Osteocyte (in vitro differentiated cells): ENCODE data around the gene C1orf115. TPM values are rescaled to one million over a fixed set of nuclear protein-coding genes. Genes with fewer than 3 reads are reported as not detected.
"Not testable (repeated sequence)": the region's sequence is repeated elsewhere in the genome, so short reads cannot be mapped to it uniquely, and the experiment has no call there.

ENCODE experiments used
- DNase-seq: peaks from one replicate; pipeline ENCODE4 v3.0.0; 2021; ENCODE audit warnings: mixed read lengths; ENCODE audit not compliant: unreplicated experiment; ENCODE audit errors: extremely low spot score
- H3K27ac Mint-ChIP-seq: one replicate; pipeline ENCODE4 v1.8.0; 2021; ENCODE audit warnings: mild to moderate bottlenecking, mixed read lengths; ENCODE audit not compliant: unreplicated experiment
- H3K27me3 Mint-ChIP-seq: one replicate; pipeline ENCODE4 v1.8.0; 2021; ENCODE audit warnings: mixed read lengths; ENCODE audit not compliant: unreplicated experiment
- H3K36me3 Mint-ChIP-seq: one replicate; pipeline ENCODE4 v1.8.0; 2021; ENCODE audit warnings: mixed read lengths; ENCODE audit not compliant: unreplicated experiment
- H3K4me1 Mint-ChIP-seq: one replicate; pipeline ENCODE4 v1.8.0; 2021; ENCODE audit warnings: mixed read lengths; ENCODE audit not compliant: unreplicated experiment
- H3K4me3 Mint-ChIP-seq: one replicate; pipeline ENCODE4 v1.8.0; 2021; ENCODE audit warnings: mild to moderate bottlenecking, moderate library complexity, mixed read lengths; ENCODE audit not compliant: unreplicated experiment
- H3K9me3 Mint-ChIP-seq: one replicate; pipeline ENCODE4 v1.8.0; 2021; ENCODE audit warnings: mixed read lengths; ENCODE audit not compliant: unreplicated experiment
- CTCF ChIP-seq: fragments of 200-600 bp; sonication (generic); IDR thresholded peaks from 2 replicates; pipeline ENCODE4 v1.5.0; 2021; ENCODE audit warnings: antibody characterized with exemption, mild to moderate bottlenecking, moderate library complexity
- total RNA-seq: library from RNA; stranded (reverse); gene quantifications from 2 replicates; pipeline ENCODE4 v1.2.1, GENCODE V29; 2021

C1orf115 gene
- total RNA-seq, 1 donor from 2014 or later = 5.6 TPM

DNA sequence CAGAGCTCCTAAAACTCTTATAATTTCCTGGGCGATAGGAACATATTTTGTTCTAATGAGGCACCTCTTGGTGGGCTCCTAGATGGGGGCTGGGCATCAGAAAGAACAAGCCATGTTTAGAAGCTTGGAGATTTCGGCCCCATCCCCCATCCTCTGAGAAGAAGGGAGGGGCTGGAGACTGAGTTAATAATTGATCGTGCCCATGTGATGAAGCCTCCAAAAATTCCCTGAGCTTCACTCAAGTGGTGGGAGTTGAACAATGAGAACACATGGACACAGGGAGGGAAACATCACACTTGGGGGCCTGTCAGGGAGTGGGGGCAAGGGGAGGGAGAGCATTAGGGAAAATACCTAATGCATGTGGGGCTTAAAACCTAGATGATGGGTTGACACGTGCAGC is 18.1 kb downstream of the C1orf115 start:
- H3K27ac Mint-ChIP-seq = no peak overlapping the region
- no peaks in the 10 kb centered on the region for H3K36me3 Mint-ChIP-seq
- peaks cover 5% of the 10 kb centered on the region for H3K4me1 Mint-ChIP-seq
- TF ChIP-seq CTCF = no peak
- no peak for DNase-seq
- H3K4me3 Mint-ChIP-seq = no peak overlapping the region
- no peaks in the 10 kb centered on the region for H3K9me3 Mint-ChIP-seq
- no peaks in the 10 kb centered on the region for H3K27me3 Mint-ChIP-seq

DNA sequence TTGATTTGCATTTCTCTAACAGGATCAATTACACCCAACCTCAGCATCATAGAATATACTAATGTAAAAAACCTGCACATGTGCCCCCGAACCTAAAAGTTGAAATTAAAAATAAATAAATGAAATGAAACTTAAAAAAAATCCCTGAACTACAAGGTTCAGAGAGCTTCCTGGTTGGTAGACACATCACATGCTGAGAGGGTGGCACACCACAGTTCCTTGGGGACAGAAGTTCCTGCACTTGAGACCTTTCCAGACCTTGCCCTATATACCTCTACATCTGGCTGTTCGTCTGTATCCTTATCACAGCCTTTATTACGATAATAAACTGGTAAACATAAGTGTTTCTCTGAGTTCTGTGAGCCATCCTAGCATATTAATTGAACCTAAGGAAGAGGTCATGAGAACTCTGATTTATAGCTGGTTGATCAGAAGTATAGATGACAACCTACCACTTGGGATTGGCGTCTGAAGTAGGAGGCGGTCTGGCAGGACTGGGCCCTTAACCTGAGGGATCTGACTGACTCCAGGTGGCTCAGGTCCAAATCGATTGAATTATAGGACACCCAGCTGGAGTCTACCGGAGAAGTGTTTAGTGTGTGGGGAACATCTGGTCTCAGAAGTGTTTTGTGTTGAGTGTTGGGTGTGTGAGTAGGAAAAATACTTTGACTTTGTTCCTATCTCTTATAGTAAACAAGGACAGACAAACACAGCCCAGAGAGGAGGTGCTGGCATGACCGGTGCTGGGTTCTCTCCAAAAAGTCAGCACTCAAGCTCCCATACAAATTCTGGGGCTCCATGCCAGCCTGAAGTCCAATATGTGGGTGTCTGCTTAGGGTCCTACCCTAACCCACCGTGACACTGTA is 19.0 kb downstream of the C1orf115 start:
- DNase-seq = no peak
- Mint-ChIP-seq H3K9me3 (no peaks in the 10 kb centered on the region), H3K27ac (no peak overlapping the region), H3K4me1 (peaks cover 5% of the 10 kb centered on the region), H3K36me3 (no peaks in the 10 kb centered on the region), H3K4me3 (no peak overlapping the region), H3K27me3 (no peaks in the 10 kb centered on the region)
- TF ChIP-seq CTCF = no peak

GRCh38 chr1:220710333-220710732 is 20.2 kb downstream of the C1orf115 start:
- Mint-ChIP-seq H3K27me3 (peaks cover 8% of the 10 kb centered on the region), H3K36me3 (no peaks in the 10 kb centered on the region), H3K4me3 (no peak overlapping the region), H3K4me1 (peaks cover 5% of the 10 kb centered on the region), H3K9me3 (no peaks in the 10 kb centered on the region), H3K27ac (no peak overlapping the region)
- no peak for TF ChIP-seq CTCF
- DNase-seq = no peak

DNA sequence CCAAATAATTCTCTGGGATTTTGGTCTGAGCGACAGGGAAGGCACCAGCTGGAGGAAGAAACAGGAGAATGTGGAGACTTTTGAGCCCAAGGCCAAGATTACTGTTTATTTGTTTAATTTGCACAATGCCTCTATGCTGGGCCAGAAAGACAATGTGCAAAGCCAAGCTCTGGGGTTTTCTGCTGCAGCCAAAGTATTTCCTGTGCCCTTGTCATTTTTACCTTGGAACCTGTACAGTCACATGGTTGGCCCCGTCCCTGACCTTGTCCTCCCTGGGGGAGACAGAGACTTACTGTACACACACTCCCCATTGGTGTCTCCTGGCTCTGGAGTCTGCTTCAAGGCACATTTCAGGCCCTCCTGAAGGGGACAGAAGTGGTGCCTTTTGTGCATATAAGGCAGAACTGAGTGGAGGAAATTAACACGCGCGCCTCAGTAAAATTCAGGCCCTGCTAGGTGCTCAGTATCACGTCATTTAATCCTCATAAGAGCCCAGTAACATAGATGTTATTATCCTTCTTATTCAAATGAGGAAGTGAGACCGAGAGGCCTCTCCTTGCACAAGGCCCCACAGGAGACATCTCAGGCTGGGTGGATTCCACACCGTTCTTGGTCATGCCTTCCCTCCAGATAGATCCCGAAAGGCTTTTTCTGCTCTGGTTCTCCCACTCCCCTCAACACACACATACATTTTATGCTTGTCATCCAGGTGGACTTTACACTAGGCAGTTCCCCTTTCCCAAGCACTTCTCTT is 21.1 kb downstream of the C1orf115 start:
- DNase-seq = no peak
- Mint-ChIP-seq H3K36me3 (no peaks in the 10 kb centered on the region), H3K9me3 (peaks cover 8% of the 10 kb centered on the region), H3K27me3 (peaks cover 12% of the 10 kb centered on the region), H3K4me1 (peaks cover 5% of the 10 kb centered on the region), H3K4me3 (no peak overlapping the region), H3K27ac (no peak overlapping the region)
- TF ChIP-seq CTCF = no peak

GRCh38 chr1:220715986-220716385 is 25.8 kb downstream of the C1orf115 start:
- peaks cover 31% of the 10 kb centered on the region for H3K27me3 Mint-ChIP-seq
- not testable (repeated sequence) for DNase-seq, H3K4me1 Mint-ChIP-seq, H3K27ac Mint-ChIP-seq, H3K9me3 Mint-ChIP-seq, H3K4me3 Mint-ChIP-seq, H3K36me3 Mint-ChIP-seq
